D721Med (cell line): ENCODE results near the gene MSI2.

Experiments
- DNase-seq: peaks from one replicate; pipeline ENCODE4 v3.0.0; 2011; ENCODE audit warnings: low spot score; ENCODE audit not compliant: insufficient read length
- FAIRE-seq: peaks from 2 replicates; lab custom pipeline; 2011; peaks lifted over from hg19 to GRCh38; lab: Jason Lieb, UNC
- CTCF ChIP-seq: IDR thresholded peaks from 2 replicates; pipeline ENCODE4 v1.5.1; 2012; ENCODE audit warnings: mild to moderate bottlenecking, control low read depth; ENCODE audit not compliant: insufficient read depth; ENCODE audit errors: missing control alignments

Gene MSI2

DNA sequence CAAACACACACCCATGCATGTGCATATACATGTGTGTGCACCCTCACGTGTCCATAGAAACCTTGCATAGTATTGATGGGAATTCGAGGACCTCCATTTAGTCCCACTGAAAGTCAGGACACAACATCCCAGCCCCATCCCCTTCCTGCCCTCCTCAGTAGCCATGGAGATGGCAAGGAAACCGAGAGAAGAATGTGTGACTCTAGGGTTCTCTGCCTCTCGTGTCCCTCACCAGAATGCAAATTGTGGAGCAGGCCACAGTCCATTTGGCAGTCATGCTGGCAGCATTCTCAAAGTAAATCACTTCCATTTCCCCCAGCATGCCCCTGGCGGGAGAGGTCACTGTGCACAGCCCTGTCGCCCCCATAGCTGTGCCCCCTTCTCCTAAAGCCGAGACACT lies 141.1 kb downstream of the MSI2 start:
- DNase-seq (no peak), FAIRE-seq (no peak)
- TF ChIP-seq CTCF = no peak

DNA sequence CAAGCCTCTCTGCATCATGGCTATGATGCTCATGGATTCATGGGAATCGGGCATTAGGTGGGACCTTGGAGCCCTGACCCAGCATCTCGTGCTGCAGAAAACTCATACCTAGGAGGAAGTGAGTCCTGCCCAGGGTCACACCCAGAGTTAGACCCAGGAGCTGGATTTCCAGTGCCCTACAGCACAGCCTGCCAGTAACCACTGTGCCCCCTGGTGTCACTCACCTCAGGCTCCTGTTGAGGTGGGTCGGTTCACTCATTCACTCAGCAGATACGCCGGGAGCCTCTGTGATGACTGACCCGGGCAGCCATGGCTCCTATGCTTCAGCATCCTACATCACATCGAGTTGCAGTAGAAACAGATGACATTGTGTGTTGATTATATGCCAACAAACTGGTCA lies 143.4 kb downstream of the MSI2 start:
- no peak for FAIRE-seq
- DNase-seq = no peak
- no peak for TF ChIP-seq CTCF

GRCh38 chr17:57400648-57401047 lies 144.3 kb downstream of the MSI2 start:
- no peak for FAIRE-seq
- DNase-seq = no peak
- TF ChIP-seq CTCF = no peak

DNA sequence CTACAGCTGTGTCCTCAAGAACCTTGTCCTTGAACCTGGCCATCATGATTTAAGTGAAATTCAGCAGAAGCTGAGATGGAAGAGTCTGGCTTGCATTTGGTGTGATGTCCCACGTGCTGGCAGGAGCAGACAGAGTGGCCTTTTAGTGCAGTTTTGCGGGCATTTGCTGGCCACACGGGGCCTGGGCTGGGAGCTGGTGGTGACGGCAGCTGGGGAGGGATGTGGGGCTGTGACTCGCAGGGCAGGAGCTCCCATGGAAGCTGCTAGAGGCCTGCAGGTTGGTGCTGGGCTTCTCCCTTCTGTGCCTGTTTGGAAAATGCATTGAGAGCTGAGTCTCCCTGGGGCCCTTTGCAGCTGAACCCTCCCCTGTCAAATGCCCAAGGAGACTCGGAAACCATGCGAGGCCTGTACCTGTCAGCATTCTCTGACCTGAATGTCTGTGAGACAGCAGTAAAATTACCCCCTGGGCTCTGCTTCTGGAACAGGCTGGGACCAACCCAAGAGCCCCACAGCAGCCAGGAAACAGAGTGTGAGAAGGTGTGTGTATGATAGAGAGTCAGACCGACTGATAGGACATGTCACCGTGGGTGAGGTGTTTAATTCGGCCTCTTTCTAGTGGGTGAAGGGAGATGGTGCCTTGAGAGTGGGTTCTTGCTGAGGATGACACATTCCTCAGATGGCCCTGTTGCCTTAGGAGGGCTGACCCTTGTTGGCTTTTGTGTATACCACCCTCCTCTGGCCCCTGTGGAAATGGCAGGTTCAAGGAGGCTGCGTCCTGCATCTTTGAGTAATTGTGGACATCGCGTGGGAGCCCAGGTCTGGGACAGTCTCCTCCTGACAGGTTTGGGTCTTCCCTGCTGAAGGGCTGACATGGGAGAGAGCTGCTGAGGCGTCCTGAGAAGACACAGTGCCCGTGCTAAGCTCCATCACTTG lies 145.5 kb downstream of the MSI2 start:
- DNase-seq = no peak
- TF ChIP-seq CTCF = no peak
- FAIRE-seq = no peak

- DNase-seq = no peak
- TF ChIP-seq CTCF = no peak
- FAIRE-seq = no peak
Observed at GRCh38 chr17:57402681-57403180, 146.4 kb downstream of the MSI2 start.

GRCh38 chr17:57403236-57403635 lies 146.9 kb downstream of the MSI2 start:
- no peak for TF ChIP-seq CTCF
- DNase-seq (no peak), FAIRE-seq (no peak)

DNA sequence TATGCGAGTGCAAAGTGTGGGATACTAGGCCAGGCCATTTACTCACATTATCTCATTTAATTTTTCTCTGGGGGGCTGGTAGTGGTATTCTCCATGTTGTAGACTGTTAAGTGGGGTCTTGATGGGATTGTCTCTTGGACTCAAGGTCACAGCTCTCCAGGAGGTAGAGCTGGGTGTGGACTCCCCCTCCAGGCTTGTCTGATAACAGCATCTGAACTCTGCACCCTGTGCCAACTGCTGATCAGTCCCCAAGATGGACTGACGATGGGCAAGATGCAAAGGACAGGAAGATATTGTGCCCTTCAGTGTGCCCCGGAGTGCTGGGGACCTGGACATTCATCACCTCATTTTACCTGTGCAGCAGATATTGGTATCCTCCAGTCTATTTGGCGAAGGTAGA lies 147.8 kb downstream of the MSI2 start:
- DNase-seq (no peak), FAIRE-seq (no peak)
- TF ChIP-seq CTCF = peak; percentile 31
